HL-60 (cell line): ENCODE results near the gene SFXN5.

Experiments
- DNase-seq, 2 experiments: peaks; one replicate each; pipeline ENCODE4 v3.0.0-alpha.2; 2010 to 2020; ENCODE audit warnings: low read depth in 1 of 2, low spot score in 1 of 2
- H3K27ac ChIP-seq: fragments of 250-450 bp; sonication (Bioruptor Pico); replicated peaks from 2 replicates; pipeline ENCODE4 v1.5.1; 2020; ENCODE audit warnings: mild to moderate bottlenecking, moderate library complexity
- H3K27me3 ChIP-seq: fragments of 250-450 bp; sonication (Bioruptor Pico); 2 replicates; pipeline ENCODE4 v1.5.1; 2021; ENCODE audit warnings: mild to moderate bottlenecking, moderate library complexity; ENCODE audit not compliant: insufficient read depth, poor library complexity, severe bottlenecking
- H3K4me3 ChIP-seq: replicated peaks from 2 replicates; pipeline ENCODE4 v1.5.1; 2011; ENCODE audit warnings: mild to moderate bottlenecking, control low read depth, low read length; ENCODE audit not compliant: insufficient read depth
- GABPA ChIP-seq: IDR thresholded peaks from 2 replicates; pipeline ENCODE4 v1.6.1; 2012; ENCODE audit warnings: low read depth
- POLR2AphosphoS5 ChIP-seq: IDR thresholded peaks from 2 replicates; pipeline ENCODE4 v1.6.1; 2012; ENCODE audit warnings: low read depth
- SPI1 ChIP-seq: IDR thresholded peaks from 2 replicates; pipeline ENCODE4 v1.6.1; 2012; ENCODE audit warnings: low read depth, mild to moderate bottlenecking, borderline replicate concordance
- TF ChIP-seq, protein P1 (sequence below): IDR thresholded peaks from 2 replicates; pipeline ENCODE4 v1.6.1; 2012; ENCODE audit warnings: low read depth; ENCODE audit not compliant: insufficient replicate concordance
- TF ChIP-seq, protein P2 (sequence below): IDR thresholded peaks from one replicate; pipeline ENCODE4 v1.5.1; 2011; ENCODE audit warnings: low read length, control low read depth, inconsistent platforms; ENCODE audit not compliant: insufficient read depth

Gene SFXN5

DNA sequence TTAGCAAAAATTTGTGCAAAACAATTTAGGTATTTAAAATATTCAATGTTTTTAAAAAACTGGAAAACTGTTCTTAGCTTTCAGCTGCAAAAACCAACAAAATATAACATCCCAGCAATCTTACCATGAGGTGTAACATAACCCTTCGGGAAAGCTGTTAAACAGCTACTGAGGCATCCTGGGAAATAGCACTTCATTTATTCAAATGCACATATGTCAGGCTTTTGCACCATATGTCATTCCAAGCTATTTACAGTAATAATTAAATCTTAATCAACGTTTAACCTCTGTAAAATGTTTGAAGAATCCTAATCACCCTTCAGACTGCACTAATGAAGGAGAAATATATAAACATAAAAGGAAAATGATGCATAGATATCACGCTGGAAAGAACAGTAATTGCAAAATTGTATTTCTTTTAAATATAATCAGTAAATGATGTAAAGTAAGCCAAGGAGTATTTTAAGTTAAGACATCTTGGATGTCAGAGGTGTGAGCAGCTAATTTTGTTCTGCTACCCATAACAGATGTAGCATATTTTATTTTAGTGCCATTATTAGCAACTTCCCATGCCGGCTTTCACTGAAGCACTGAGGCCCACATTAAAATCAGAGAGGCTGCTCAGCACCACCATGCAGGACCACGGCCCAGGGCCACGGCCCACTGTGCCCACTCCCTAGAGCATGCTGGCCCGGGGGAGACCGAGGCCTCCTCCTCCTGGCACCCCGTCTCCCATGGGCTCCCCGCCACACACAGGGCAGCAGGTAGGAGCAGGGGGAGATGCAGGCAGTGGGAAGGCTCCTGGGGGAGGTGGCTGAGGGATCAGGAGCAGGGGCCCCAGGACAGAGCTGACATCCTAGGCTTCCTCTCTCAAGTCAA, 123.3 kb downstream of the SFXN5 start:
- no peak for TF ChIP-seq GABPA
- TF ChIP-seq, protein P1, sequence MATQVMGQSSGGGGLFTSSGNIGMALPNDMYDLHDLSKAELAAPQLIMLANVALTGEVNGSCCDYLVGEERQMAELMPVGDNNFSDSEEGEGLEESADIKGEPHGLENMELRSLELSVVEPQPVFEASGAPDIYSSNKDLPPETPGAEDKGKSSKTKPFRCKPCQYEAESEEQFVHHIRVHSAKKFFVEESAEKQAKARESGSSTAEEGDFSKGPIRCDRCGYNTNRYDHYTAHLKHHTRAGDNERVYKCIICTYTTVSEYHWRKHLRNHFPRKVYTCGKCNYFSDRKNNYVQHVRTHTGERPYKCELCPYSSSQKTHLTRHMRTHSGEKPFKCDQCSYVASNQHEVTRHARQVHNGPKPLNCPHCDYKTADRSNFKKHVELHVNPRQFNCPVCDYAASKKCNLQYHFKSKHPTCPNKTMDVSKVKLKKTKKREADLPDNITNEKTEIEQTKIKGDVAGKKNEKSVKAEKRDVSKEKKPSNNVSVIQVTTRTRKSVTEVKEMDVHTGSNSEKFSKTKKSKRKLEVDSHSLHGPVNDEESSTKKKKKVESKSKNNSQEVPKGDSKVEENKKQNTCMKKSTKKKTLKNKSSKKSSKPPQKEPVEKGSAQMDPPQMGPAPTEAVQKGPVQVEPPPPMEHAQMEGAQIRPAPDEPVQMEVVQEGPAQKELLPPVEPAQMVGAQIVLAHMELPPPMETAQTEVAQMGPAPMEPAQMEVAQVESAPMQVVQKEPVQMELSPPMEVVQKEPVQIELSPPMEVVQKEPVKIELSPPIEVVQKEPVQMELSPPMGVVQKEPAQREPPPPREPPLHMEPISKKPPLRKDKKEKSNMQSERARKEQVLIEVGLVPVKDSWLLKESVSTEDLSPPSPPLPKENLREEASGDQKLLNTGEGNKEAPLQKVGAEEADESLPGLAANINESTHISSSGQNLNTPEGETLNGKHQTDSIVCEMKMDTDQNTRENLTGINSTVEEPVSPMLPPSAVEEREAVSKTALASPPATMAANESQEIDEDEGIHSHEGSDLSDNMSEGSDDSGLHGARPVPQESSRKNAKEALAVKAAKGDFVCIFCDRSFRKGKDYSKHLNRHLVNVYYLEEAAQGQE: no peak
- no peak for TF ChIP-seq POLR2AphosphoS5
- TF ChIP-seq, protein P2, sequence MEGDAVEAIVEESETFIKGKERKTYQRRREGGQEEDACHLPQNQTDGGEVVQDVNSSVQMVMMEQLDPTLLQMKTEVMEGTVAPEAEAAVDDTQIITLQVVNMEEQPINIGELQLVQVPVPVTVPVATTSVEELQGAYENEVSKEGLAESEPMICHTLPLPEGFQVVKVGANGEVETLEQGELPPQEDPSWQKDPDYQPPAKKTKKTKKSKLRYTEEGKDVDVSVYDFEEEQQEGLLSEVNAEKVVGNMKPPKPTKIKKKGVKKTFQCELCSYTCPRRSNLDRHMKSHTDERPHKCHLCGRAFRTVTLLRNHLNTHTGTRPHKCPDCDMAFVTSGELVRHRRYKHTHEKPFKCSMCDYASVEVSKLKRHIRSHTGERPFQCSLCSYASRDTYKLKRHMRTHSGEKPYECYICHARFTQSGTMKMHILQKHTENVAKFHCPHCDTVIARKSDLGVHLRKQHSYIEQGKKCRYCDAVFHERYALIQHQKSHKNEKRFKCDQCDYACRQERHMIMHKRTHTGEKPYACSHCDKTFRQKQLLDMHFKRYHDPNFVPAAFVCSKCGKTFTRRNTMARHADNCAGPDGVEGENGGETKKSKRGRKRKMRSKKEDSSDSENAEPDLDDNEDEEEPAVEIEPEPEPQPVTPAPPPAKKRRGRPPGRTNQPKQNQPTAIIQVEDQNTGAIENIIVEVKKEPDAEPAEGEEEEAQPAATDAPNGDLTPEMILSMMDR: no peak
- no peak for TF ChIP-seq SPI1
- no peak overlapping the region for H3K4me3 ChIP-seq
- H3K27me3 ChIP-seq: no peaks in the 10 kb centered on the region
- H3K27ac ChIP-seq: no peak overlapping the region
- no peak for DNase-seq

GRCh38 chr2:72946466-72946865, 125.0 kb downstream of the SFXN5 start:
- no peaks in the 10 kb centered on the region for H3K27me3 ChIP-seq
- TF ChIP-seq, protein P1: no peak
- TF ChIP-seq SPI1 (no peak), POLR2AphosphoS5 (no peak), GABPA (no peak)
- TF ChIP-seq, protein P2: no peak

DNA sequence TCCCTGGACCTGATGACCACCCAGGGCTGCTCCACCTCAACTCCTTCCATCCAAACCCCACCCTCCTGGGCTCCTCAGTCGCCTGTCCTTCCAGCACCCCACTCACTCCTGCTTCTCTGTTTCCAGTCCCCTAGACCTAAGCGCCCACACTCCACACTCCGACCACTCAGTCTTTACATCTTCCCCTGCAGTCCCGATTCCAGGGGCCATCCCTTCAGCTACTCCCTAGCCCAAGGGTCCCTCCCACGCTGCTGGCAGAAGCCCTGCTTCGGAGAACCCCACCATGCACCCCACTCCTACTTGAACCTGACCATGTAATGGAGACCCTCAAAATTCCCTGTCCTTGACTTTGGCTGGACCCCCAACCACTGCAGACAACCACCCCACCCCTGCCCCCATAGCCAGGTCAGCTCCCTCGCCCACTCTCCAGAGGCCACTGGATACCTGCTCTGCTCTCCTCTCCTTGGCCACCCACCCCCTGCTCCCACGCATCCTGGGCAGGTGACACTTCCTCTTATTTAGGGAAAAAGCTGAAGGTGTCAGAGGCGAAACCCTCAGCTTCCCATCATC, 126.0 kb downstream of the SFXN5 start:
- DNase-seq: no peak
- TF ChIP-seq, protein P1: no peak
- TF ChIP-seq POLR2AphosphoS5 (no peak), SPI1 (no peak), GABPA (no peak)
- TF ChIP-seq, protein P2: no peak
- no peak overlapping the region for H3K27ac ChIP-seq
- H3K27me3 ChIP-seq: no peaks in the 10 kb centered on the region
- no peak overlapping the region for H3K4me3 ChIP-seq

More at GRCh38 chr2:72946466-72946865, 125.0 kb downstream of the SFXN5 start:
- Histone ChIP-seq H3K4me3 (no peak overlapping the region), H3K27ac (no peak overlapping the region)
- no peak for DNase-seq
